Measurements from ENCODE around the gene BPI.

The BPI gene

DNA sequence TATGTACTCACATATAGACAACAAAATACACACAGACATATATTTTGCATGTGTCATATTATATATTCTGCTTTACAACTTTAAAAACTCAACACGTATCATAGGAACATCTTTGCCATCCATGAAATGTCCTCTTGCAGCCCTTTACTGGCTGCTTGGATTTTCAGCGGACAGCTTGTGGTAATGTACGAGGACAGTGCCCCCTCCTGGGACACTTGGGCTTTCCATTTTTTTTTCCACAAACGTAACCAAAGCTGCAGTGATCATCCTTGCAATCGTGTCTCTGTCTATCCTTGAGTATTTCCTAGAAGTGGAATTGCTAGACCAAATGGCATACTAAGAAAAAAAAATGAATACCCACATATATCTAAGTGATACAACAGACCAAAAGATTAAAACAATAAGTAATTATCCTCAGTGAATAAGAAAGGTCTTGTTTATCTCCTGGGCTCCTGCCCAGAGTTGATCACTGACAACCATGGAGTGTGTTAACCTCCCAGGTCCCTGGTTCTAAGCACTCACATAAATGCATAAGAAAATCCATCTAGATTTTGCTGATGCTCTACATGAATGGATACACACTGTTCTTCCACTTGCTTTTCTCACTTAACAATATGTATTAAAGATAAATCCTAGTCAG, 18.1 kb downstream of the BPI start:
- in situ Hi-C loops (cut with HindIII; ENCODE audit: low pct_ligation_motif_present, low sequenced_read_pairs), result no loop called here

DNA sequence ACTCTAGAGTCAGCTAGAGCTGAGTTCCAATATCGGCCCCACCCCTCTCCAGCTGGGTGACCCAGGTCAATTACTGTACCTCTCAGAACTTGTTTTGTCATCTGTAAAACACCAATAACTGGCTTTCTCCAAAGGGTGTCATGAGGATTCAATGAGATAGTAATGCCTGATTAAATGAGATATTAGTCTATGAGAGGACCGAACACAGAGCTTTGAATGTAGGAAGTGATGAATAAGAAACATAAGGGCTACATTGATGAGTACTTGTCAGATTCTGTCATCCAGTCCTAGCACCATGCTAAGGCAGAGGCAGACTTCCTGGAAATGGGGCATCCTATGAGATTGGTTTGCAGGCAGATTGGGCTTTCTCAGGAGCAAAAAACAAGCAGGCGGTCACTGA, 20.2 kb downstream of the BPI start:
- no peak overlapping the region for H3K4me3 ChIP-seq (ENCODE audit: low read depth, low read length)
- in situ Hi-C loops (cut with HindIII; ENCODE audit: low pct_ligation_motif_present, low sequenced_read_pairs), result no loop called here
- no peaks in the 10 kb centered on the region for H3K36me3 ChIP-seq (replicated peaks)
- H3K27ac ChIP-seq, result no peak overlapping the region
- TF ChIP-seq, protein P1, sequence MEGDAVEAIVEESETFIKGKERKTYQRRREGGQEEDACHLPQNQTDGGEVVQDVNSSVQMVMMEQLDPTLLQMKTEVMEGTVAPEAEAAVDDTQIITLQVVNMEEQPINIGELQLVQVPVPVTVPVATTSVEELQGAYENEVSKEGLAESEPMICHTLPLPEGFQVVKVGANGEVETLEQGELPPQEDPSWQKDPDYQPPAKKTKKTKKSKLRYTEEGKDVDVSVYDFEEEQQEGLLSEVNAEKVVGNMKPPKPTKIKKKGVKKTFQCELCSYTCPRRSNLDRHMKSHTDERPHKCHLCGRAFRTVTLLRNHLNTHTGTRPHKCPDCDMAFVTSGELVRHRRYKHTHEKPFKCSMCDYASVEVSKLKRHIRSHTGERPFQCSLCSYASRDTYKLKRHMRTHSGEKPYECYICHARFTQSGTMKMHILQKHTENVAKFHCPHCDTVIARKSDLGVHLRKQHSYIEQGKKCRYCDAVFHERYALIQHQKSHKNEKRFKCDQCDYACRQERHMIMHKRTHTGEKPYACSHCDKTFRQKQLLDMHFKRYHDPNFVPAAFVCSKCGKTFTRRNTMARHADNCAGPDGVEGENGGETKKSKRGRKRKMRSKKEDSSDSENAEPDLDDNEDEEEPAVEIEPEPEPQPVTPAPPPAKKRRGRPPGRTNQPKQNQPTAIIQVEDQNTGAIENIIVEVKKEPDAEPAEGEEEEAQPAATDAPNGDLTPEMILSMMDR (IDR thresholded peaks at IDR 0.05; ENCODE audit: low read depth, low read length, missing control alignments), result no peak
- DNase-seq, result no peak
- no peaks in the 10 kb centered on the region for H3K27me3 ChIP-seq (replicated peaks)

More for the DNA sequence above, 18.1 kb downstream of the BPI start:
- TF ChIP-seq, protein P1 (IDR thresholded peaks at IDR 0.05; ENCODE audit: low read depth, low read length, missing control alignments), result peak; percentile 87
- Histone ChIP-seq H3K4me3 (ENCODE audit: low read depth, low read length) (no peak overlapping the region), H3K27ac (no peak overlapping the region), H3K27me3 (replicated peaks) (no peaks in the 10 kb centered on the region), H3K36me3 (replicated peaks) (no peaks in the 10 kb centered on the region)
- DNase-seq, result peak; percentile 73

DNA sequence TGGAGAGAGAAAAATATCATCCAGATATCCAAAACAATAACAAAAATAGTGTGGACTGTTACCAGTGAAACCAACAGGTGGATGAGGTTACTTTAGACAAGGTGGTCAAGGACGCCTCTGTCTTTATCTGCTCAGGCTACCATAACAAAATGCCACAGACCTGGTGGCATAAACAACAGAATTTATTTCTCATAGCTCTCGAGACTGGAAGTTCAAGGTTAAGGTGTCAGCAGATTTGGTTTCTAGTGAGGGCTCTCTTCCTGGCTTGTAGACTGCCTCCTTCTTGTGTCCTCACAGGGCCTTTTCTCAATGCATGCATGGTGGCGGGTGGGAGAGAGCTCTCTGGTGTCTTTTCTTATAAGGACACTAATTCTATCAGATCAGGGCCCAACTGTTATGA, 21.2 kb downstream of the BPI start:
- Histone ChIP-seq H3K27ac (no peak overlapping the region), H3K27me3 (replicated peaks) (no peaks in the 10 kb centered on the region), H3K4me3 (ENCODE audit: low read depth, low read length) (no peak overlapping the region), H3K36me3 (replicated peaks) (no peaks in the 10 kb centered on the region)
- TF ChIP-seq, protein P1 (IDR thresholded peaks at IDR 0.05; ENCODE audit: low read depth, low read length, missing control alignments), result no peak
- no peak for DNase-seq
- in situ Hi-C loops (cut with HindIII; ENCODE audit: low pct_ligation_motif_present, low sequenced_read_pairs), result no loop called here

DNA sequence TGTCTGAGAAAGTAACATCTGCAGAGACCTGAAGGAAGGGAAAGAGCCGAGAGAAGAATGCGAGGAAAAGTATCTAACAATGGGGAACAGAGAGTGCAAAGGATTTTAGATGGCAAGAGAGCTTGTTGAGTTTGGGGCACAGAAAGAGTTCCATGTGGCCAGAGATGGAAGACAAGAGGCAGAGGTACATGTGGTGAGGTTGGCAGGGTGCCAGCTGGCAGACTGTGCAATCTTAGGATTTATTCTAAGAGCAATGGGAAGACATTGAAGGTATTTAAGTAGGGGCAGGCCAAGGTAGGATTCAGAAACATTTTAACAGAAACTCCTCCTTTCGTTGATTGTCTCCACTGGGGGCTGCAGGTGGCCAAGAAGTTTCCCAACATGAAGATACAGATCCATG, 21.9 kb downstream of the BPI start:
- in situ Hi-C loops (cut with HindIII; ENCODE audit: low pct_ligation_motif_present, low sequenced_read_pairs), result no loop called here
- no peak for DNase-seq
- H3K27ac ChIP-seq, result no peak overlapping the region
- TF ChIP-seq, protein P1 (IDR thresholded peaks at IDR 0.05; ENCODE audit: low read depth, low read length, missing control alignments), result no peak
- no peak overlapping the region for H3K4me3 ChIP-seq (ENCODE audit: low read depth, low read length)
- no peaks in the 10 kb centered on the region for H3K36me3 ChIP-seq (replicated peaks)
- no peaks in the 10 kb centered on the region for H3K27me3 ChIP-seq (replicated peaks)

DNA sequence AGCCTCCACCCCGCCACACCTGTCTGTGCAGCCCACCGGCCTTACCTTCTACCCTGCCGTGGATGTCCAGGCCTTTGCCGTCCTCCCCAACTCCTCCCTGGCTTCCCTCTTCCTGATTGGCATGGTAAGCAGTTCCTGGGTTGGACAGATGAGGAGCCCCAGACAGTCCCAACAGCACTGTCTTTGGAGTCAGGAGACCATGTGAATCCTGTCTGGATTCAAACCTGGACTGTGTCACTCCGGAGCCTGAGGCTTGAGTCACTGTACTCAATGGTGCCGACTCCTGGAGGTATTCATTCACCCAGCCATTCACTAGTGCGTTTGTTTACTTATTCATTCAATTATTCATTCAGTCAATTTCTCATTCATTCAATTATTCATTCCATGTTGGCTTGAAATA, 22.4 kb downstream of the BPI start:
- H3K4me3 ChIP-seq (ENCODE audit: low read depth, low read length), result no peak overlapping the region
- H3K27me3 ChIP-seq (replicated peaks), result peaks cover under 1% of the 10 kb centered on the region
- no peaks in the 10 kb centered on the region for H3K36me3 ChIP-seq (replicated peaks)
- in situ Hi-C loops (cut with HindIII; ENCODE audit: low pct_ligation_motif_present, low sequenced_read_pairs), result no loop called here
- no peak overlapping the region for H3K27ac ChIP-seq
- TF ChIP-seq, protein P1 (IDR thresholded peaks at IDR 0.05; ENCODE audit: low read depth, low read length, missing control alignments), result no peak
- DNase-seq, result no peak

DNA sequence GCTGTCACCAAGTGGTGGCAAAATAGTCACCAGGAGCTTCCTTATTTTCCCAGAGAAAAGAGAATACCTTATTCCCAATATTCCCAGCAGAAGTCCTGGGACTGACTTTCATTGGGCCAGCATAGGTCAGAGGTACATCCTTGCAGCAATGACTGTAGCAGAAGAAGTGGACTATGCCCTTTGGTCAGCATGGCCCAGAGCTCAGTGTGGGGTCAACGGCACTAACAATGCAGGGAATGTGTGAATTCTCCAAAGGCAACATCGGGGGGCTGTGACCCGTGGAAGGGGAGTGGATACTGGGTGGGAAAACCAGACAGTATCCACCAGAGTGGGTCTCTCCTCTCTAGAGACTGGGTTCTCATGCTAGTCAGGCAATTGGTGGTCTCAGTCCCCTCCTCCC, 26.7 kb downstream of the BPI start:
- peaks cover 11% of the 10 kb centered on the region for H3K27me3 ChIP-seq (replicated peaks)
- H3K36me3 ChIP-seq (replicated peaks), result no peaks in the 10 kb centered on the region
- TF ChIP-seq, protein P1 (IDR thresholded peaks at IDR 0.05; ENCODE audit: low read depth, low read length, missing control alignments), result no peak
- no peak overlapping the region for H3K27ac ChIP-seq
- in situ Hi-C loops (cut with HindIII; ENCODE audit: low pct_ligation_motif_present, low sequenced_read_pairs), result no loop called here
- no peak overlapping the region for H3K4me3 ChIP-seq (ENCODE audit: low read depth, low read length)
- no peak for DNase-seq

Data from brain microvascular endothelial cell (primary cell).